Kasumi-1 (cell line): Measurements from ENCODE around the gene TFPT.
A peak's percentile ranks its signal among the peaks of the same experiment; 100 is the strongest.

Experiments
- DNase-seq, 2 experiments: peaks; one replicate each; lab custom pipeline; 2025; lab: John Stamatoyannopoulos, UW

Gene TFPT

DNA sequence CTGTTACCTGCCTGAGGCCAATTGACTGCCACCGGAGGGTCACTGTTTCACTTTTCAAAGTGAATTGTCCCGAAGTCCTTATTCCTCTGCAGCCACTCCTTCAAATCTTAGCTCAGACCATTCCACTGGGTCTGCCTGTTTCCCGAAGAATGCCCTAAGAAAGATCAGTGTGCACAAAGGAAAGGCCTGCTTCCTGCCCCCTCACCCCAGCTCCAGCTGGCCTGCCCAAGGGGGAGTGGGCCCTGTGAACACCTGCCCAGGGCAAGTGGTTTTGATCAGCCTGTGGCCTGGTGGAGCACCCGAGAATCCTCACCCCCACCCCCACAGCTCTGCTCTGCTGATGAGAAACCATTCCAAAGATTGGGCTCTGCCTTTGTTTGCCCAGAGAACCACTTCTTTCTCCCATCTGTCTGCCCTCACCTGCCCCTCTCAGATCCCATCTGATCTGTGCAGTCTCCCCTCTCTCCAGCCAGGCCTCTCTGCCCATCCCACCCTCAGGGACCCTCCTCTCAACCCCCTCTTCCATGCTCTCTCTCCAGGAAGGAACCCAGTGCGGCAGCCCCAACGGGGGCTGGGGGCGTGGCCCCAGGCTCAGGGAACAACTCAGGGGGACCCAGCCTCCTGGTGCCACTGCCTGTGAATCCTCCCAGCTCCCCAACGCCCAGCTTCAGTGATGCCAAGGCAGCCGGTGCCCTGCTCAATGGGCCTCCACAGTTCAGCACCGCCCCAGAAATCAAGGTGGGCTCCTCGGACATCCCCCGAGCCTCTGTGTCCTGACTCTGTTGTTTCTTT is 33.8 kb upstream of the TFPT start:
- DNase-seq, result no peak

DNA sequence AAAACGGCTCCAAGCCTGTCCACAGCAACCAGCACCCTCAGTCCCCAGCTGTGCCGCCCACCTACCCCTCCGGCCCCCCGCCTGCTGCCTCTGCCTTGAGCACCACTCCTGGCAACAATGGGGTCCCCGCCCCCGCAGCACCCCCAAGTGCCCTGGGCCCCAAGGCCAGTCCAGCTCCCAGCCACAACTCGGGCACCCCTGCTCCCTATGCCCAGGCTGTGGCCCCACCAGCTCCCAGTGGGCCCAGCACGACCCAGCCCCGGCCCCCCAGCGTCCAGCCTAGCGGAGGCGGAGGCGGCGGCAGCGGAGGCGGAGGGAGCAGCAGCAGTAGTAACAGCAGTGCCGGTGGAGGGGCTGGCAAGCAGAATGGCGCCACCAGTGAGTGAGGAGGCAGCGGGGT is 32.7 kb upstream of the TFPT start:
- no peak for DNase-seq

DNA sequence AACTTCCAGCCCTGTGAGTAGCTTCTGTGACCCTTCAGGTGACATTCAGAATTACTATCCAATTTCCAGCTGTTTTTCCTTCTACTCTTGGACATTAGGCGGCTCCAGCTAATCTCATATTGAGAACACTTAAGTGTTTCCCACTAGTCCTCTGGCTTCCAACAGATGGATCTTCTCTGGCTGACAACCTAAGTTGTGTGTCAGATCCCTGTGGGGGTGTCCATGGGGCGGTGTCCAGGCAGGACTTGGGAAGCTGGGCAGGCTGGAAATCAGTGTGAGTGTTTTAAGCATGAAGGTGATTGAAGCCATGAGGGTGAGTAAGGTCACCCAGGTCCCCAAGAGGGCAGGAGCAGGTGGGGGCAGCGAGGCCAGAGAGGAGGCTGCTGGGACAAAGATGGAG is 32.2 kb upstream of the TFPT start:
- DNase-seq, result no peak

DNA sequence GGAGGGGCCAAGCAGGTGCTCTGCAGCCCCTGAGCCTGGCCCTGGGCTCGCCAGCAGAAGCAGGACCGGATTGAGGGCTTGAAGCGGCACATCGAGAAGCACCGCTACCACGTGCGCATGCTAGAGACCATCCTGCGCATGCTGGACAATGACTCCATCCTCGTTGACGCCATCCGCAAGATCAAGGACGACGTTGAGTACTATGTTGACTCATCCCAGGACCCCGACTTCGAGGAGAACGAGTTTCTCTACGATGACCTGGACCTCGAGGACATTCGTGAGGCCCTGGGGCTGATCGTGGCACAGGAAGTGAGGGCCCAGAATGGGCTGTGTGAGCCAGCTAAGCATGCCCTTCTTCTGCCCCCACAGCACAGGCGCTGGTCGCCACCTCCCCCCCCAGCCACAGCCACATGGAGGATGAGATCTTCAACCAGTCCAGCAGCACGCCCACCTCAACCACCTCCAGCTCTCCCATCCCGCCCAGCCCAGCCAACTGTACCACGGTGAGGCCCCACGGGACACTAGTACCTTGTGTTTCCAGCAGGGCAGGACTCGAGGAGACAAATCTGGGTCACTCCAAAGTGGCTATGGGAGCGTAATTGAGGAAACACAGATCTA is 30.2 kb upstream of the TFPT start:
- no peak for DNase-seq

DNA sequence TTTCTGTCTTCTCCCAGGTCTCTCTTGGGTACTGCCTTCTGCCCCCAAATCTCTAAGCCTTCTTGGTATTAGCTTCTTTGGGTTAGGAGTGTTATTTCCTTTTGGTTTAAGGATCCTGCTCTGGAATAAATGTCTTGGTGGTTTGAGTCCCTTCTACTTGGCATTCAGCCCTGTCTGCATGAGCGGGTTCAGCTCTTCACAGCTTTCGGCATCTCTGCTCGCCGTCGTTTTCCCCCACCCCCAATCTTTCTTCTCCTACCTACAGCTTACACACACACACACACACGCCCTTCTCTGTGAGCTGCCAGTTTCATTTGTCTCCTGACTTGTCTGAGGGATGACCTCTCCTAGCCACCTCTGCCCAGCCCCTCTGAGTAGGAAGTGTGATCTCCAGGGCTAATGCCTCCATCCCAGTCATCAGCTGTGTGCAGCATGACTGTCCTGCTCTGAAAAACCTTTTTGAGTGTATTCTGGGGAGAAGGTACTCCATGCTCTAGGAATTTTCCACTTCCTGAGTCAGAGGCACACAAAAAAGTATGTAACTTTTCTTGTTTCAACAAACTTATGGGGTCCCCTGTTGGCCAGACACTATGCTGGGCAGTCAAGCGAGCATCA is 26.8 kb upstream of the TFPT start:
- DNase-seq, result no peak

DNA sequence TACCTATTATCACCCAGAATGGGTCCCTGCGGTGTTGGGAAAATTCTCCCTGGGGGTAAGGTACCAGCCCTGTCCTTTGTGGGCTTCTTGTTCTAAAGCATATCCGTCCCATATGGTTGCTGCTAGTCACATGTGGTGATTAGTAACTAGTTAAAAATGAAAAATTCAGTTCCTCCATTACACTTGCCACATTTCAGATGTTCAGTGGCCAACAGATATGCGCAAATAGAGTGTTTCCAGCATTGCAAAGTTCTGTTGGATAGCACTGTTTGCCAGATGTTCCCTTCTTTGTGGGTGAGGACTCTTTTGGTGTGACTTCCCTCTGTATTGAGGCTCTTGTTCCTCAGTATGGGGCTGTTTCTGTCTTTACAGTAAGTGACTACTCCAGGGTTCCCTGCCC is 25.9 kb upstream of the TFPT start:
- DNase-seq, result no peak

DNA sequence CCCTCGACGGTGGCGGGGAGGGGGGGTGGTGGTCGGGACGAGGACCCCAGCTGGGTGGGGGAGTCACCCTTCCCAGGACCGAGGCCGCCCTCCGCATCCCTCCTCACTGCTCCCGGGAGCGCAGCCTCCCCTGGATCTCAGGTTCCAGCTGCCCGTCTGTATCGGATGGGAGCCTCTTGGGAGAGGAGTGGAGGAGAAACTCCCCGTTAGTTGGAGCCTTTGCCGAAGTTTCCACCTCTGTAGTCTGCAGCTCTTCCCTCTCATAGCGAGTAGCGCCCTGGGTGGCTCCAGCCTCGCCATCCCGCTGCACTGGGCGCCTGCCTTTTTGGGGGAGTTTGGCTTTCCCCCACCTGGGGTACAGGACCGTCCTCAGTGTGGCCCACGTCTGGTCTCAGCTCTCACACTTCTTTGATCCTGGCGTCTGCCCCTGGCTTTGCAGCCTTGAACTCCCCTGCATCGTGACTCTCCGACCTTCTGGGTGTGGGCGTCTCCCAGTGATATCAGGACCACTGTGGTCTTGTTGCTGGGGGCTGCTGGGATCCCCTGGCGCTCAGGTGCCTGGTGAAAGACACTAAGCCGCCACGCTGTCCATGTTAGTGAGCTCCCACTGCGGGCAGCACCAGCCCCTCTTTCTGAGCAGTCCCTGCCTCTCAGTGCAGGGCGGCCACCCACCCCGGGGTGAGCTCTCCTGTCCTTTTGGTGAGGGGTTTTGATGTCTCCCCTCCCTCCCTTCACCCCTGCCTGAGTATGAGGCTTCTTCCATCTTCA is 23.2 kb upstream of the TFPT start:
- DNase-seq, result peak in 1 of 2 experiments; percentile 17

DNA sequence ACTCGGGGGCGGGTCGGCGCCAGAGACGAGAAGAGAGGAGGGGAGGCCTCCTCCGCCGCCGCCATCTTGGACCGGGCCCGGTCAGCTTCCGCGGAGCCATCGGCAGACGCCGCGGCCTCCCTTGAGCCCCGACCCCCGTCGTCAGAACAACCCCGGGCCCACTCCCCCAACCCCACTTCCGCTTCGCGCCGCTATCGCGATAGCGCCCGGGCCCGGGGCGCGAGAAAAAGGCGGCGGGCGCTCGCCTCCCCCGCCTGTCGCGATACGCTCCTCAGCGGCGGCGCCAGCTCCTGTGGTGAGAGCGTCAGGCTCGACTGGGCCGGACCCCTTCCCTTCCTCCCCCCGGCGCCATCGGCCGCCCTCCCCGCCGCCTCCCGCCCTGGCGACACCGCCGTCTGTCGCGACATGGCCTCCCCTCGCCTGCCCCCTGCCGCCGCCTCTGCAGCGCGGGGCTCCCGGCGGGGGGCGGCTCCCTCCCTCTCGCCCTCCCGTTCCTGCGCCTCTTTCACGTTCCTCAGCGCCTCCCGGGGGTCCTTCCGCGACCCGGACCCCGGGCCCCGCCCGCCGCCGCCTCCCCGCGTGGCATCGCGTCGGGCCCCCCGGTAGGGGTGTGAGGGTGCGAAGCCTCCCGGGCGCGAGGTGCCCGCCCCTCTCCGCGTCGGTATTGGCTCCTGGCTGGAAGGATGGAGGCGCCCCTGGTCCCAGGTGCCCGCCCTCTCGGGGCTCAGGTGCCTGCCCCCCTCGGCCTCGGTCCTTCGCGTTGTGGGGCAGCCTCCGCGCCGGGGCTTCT is 22.4 kb upstream of the TFPT start, which contains the start of gene CNOT3:
Gene CNOT3, plus strand, starts transcription at position 64 of the 790 bp plus-strand sequence. CDS start 5,217 bp downstream, outside the sequence.
- DNase-seq, result no peak

DNA sequence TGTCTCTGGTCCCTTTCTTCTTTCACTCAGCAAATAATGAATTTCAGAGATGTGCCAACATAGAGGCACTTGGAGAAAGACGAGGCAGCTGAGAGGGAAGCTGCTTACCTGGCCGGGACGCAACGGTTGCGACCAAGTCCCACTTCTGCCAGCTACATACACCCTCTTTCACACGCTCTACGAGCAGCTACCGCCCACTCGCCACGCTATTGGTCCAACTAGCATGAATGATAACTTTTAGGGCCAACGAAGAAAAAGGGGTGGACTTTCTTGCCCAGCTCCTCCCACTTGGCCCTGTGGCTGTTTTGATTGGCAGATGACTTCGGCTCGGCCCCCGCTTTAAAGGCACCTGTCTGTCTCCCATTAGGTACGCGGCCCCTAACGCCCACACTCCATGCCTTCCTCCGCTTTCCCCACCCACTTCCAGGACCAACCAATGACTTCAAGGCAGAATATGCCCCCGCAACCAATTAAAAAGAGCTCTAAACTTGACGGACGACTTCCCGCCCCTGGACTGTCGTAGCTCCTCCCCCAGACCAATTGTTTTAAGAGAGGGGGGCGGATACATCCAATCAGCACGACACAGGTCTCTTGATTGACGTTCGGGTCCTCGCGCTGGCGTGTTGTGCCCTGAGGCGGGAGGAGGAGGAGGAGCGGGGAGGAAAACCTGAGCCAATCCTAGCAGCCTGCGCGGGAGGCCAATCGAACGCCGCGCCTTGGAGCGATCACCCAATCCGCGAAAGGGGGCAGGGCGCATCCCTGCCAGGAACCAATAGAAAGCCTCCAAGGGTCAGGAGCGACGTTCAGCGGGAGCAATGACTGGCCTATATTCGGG is 21.6 kb upstream of the TFPT start:
- peak; percentile 100 for DNase-seq

DNA sequence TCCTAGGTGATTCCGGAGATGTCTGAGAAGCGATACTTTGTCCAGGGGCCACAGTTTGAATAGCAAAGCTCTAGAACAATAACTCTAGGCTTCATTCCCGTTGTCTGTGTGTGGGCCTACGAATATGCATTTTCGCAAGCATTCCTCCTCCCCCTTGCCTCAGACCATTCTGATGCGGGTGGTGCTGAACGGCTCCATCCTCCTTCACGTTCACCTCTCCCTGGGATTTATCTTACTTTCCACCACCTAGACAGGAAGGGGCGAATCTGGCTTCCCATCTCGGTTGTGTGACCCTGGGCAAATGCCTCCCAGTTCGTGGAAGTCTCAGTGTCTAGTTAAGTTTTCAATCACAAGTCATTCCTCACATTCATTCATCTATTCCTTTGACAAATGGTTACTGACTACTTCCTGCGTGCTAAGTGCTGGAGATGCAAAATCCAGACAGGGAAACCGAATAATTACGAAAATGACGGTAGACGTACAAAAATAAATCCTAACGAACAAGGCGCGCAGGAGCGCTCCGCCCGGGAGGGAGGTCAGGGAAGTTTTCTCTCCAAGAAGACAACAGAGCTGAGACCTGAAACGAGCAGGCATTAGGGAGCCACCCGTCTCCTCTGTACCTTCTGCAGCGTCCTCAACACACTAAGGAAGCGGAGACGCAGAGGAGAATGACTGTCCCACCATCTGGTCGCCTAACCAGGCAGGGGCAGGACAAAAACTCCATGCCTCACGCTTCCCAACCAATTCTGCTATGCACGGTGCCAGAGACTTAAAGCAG is 20.8 kb upstream of the TFPT start:
- peak in 1 of 2 experiments; percentile 58 for DNase-seq

DNA sequence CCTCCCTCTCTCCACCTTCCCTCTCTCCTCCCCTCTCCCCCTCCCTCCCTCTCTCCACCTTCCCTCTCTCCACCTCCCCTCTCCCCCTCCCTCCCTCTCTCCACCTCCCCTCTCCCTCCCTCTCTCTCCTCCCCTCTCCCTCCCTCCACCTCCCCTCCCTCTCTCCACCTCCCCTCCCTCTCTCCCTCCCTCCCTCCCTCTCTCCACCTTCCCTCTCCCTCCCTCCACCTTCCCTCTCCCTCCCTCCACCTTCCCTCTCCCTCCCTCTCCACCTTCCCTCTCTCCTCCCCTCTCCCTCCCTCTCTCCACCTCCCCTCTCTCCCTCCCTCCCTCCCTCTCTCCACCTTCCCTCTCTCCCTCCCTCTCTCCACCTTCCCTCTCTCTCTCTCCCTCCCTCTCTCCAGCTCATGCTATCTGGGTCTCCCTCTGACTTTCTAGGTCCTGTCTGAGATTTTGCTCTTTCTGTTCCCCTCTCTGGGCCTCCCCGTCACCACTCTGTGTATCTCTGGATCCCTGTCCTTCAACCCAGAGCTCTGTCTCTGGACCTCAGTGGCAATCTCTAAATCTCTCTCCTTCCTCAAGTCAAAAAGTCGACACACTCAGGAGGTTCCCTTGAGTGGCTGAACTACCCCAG is 18.6 kb upstream of the TFPT start:
- no peak for DNase-seq

DNA sequence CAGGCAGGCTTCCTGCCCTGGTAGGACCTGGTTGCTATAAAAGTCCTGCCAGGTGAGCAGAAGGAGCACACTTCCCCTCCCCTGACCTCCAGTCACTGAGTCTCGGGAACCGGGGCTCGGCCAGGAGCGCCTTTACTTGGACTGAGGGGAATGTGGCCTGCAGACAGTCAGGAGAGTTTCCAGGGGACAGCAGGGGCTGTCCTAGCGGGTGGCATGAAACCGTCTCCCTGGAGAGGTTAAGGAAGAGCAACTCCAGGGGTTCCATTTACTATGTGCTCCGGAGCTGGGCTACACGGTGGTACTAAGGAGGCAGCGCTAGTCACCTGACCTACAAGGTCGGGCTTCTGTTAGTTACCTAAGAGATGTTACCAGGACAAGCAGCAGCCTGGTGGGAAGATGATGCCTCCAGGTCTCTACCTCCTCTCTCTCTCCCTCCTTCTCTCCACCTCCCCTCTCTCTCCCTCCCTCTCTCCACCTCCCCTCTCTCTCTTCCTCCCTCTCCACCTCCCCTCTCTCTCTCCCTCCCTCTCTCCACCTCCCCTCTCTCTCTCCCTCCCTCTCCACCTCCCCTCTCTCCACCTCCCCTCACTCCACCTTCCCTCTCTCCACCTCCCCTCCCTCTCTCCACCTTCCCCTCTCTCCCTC is 18.0 kb upstream of the TFPT start:
- peak in 1 of 2 experiments; percentile 13 for DNase-seq

DNA sequence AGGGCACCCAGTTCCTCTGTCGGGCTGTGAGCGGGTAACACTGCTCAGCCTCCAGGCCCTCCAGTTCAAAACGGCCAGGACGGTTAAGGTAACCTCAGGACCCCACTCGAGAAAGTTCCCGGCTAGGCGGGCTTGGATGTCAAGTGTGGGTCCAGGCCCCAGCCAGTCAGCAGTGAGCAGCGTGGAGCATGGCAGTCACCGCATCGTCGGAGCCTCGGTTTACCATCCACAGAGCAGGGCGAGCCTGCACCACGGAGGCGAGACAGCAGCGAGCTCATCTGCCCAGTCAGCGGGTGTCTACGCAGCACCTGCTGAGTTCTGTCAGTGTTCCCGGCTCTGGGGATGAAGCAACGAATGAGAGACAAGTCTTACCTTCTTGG is 14.2 kb upstream of the TFPT start:
- DNase-seq, result no peak

DNA sequence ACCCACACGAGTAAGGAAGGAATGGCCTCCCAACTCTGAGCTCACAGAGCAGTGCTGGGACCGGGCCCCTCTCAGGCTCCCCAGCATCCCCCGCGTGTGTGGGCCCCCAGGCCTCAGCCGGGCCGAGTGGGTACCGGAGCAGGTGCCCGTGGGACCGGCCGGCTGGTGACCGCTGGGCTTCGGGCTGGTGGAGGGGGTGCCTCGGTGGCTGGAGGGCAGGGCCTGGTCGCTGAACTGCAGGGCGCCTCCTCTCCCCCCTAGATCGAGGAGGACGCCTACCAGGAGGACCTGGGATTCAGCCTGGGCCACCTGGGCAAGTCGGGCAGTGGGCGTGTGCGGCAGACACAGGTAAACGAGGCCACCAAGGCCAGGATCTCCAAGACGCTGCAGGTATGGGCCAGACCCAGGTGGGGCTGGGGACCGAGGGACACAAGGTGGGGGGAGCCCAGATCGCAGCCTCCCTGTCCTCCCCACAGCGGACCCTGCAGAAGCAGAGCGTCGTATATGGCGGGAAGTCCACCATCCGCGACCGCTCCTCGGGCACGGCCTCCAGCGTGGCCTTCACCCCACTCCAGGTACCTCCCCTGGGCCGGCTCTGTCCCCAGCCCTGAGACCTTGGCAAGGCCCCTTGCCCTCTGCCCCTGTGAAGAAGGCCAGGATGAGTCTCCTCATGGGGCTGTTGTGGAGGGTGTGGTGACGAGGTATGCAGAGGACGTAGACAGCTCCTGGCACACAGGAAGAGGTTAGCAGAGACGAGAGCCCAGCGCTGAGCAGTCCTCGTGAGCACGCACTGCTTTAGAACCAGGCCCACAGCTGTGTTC is 13.5 kb upstream of the TFPT start:
- DNase-seq, result no peak

DNA sequence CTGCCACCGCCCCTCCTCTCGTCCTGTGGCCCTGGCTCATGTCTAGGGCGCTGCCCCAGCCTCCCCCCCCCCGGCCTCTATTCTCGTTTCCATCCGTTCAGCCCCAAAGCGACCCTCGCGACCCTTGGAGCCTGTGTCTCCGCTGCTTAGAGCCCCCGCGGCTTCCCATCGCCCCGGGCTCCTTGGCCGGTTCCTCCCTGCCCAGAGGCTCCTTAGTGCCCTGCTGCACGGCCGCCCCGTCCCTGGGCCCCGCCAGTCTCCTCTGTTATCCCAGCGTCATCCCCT is 12.9 kb upstream of the TFPT start:
- DNase-seq, result no peak

DNA sequence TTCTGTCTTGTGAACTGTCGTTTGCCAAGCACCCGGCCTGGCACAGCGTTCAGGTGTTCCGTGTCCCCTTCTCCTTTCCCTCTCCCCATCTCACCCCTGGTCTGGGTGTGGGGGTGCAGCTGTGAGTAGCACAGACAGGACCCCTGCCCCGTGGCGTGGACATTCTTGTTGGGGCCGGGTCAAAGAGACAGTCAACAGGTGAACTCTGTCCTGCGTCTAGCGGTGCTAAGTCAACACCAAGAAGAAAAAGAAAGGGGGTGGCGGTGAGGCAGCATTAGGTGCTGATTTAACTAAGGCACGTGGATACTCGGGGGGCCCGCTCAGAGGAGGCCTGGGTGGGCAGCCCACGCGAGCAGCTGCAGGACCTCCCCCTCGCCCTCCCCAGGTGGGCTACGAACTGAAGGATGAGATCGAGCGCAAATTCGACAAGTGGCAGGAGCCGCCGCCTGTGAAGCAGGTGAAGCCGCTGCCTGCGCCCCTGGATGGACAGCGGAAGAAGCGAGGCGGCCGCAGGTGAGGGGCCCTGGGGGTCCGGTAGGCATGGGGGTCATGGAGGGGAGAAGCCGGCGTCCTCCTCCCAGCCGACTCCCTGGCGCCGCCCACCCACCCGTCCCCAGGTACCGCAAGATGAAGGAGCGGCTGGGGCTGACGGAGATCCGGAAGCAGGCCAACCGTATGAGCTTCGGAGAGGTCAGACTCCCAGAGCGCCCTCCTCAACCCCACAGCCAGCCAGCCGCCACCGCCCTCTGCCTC is 12.4 kb upstream of the TFPT start:
- DNase-seq, result no peak

DNA sequence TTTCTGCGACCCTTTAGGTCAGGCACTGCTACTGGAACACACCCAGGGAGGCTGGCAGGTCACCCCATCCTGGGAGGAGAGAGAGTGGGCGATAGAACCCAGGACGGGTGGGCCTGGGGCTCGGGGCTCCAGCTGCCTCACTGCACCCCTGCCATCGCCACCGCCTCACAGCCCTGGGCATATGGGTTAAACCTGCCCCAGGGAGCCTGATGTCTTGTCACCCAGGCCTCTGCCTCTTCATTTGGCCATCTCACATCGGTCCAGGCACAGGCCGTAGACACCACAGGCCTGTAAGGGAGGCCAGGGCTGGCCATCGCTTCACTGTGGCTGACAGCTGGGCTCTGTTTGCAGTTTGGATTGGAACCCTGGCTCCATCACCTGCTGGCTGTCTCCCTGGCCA is 10.3 kb upstream of the TFPT start:
- no peak for DNase-seq

DNA sequence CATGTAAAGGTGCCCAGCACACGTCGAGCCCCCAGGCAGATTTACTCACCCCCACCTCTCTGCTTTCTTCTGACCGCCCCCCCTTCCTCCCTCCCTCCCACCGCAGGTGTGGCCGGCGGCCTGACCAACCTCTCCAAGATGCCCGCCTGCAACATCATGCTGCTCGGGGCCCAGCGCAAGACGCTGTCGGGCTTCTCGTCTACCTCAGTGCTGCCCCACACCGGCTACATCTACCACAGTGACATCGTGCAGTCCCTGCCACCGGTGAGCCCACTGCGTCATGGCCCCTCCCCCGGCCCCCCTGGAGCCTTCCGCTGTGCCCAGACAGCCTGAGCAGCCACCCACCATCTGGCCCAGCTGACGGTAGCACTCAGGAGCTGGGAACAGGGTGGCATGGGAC is 8.9 kb upstream of the TFPT start:
- DNase-seq, result no peak
